Pancreas (tissue), 10 donors: ENCODE measurements around the gene KHNYN. TPM values are rescaled to one million over a fixed set of nuclear protein-coding genes. Genes with fewer than 3 reads are reported as not detected.

Experiments
- ATAC-seq, 4 donors: fragments of 200-7000 bp; cut with Tn5 transposase; one replicate each; pipeline versions ENCODE4 v1.8.0 to v1.9.1; 2020; ENCODE audit warnings: mild to moderate bottlenecking in 4 of 4, moderate library complexity in 4 of 4
- DNase-seq, 6 donors: peaks; one replicate each; pipeline ENCODE4 v3.0.0-alpha.2; 2020
- FAIRE-seq: peaks from 2 replicates; lab custom pipeline; 2012; peaks lifted over from hg19 to GRCh38; lab: Jason Lieb, UNC
- H3K27ac ChIP-seq, 4 donors: fragments of 200-600 bp; sonication (generic); 1 replicate in 3 of 4; 2 replicates in 1 of 4; pipeline versions ENCODE4 v1.5.0 to v1.8.0; 2020
- H3K27me3 ChIP-seq, 4 donors: fragments of 200-600 bp; one replicate each; pipeline ENCODE4 v1.8.0; 2021
- H3K36me3 ChIP-seq, 3 donors: fragments of 200-600 bp; sonication (generic) in 1 of 3; one replicate each; pipeline versions ENCODE4 v1.5.0 to v1.8.0; 2020 to 2021
- H3K4me1 ChIP-seq, 3 donors: fragments of 200-600 bp; one replicate each; pipeline ENCODE4 v1.8.0; 2021
- H3K4me3 ChIP-seq, 4 donors: fragments of 200-600 bp; sonication (generic) in 2 of 4; one replicate each; pipeline versions ENCODE4 v1.5.0 to v1.8.0; 2020 to 2021
- H3K9me3 ChIP-seq, 4 donors: fragments of 200-600 bp; one replicate each; pipeline ENCODE4 v1.8.0; 2021
- WGBS, 2 donors: extraction: QIAGEN DNeasy Blood & Tissue Kit; methylation state at CpG; one replicate each; pipeline ENCODE4 v1.1.7; 2013; 5-methylcytosine and 5-hydroxymethylcytosine counted together
- intact Hi-C, 3 donors: fragments of 100-400 bp; cut with DNase I; formaldehyde crosslinking; loops; one replicate each; pipeline versions ENCODE4 v1.11.1 to v1.14.2; 2022
- polyA plus RNA-seq, 2 donors: library from polyadenylated mRNA; stranded (reverse); fragments of 200-250 nt; gene quantifications; one replicate each; pipeline ENCODE4 v1.2.3, GENCODE V29; 2013
- total RNA-seq, 6 donors: library from RNA; stranded (reverse); fragmentation: NEBNext Ultra II Directional in 4 of 6; extraction: Animal tissue kit (Norgen Biotek cat#: 25700) in 4 of 6; gene quantifications; one replicate each; pipeline versions ENCODE4 v1.2.1 to v1.2.4, GENCODE V29; 2021 to 2023
- TF ChIP-seq, protein P1 (sequence below), 4 donors: fragments of 200-600 bp; sonication (generic) in 3 of 4; IDR thresholded peaks; one replicate each; pipeline versions ENCODE4 v1.5.0 to v1.8.0; 2021; ENCODE audit warnings: antibody characterized with exemption in 4 of 4
- donor health status: healthy with polysubstance abuse.
- donor health status: DM: no; HTN: no; CAD: no; lungs with moderate emphysema.
- donor health status: DM: no; HTN: no; CAD: no.
- donor health status: control.
- donor health status: control.
- donor health status: Bipolar disorder and iron deficiency.
- donor health status: DM: yes; HTN: yes; CAD: no.
- donor health status: DM: no; HTN: no; CAD: no.
- donor health status: DM: no; HTN: no; CAD: no.
- donor health status: DM: yes; HTN: yes; CAD: no.

KHNYN gene
- total and polyA plus RNA-seq, 8 donors: 21.8 to 42.9 (median 26.8) TPM

DNA sequence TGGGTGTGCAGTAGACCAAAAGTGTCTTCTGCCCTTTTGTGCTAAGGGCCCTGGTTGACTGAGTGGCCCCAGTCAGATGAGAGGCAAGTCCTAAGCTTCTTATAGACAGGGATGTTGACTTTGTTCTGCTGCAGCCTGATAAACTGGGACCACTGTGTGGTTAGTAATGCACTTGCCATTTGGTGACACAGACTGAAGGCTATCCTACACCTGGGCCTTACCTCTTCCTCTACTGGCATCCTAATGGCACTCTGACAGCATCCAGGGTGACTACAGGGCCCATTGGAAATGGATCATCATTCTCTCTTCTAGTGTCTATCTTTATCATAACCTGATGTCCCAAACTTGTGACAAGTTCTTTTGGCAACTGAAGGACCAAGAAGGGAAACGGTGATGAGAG lies 9.5 kb downstream of the KHNYN start:
- Histone ChIP-seq H3K4me1 (peaks cover 0 to 22% (median 4%) of the 10 kb centered on the region in 3 donors), H3K4me3 (no peak overlapping the region), H3K36me3 (peaks cover 0 to 32% (median 18%) of the 10 kb centered on the region in 3 donors), H3K9me3 (no peaks in the 10 kb centered on the region), H3K27ac (no peak overlapping the region), H3K27me3 (no peaks in the 10 kb centered on the region)
- no peak for FAIRE-seq
- WGBS, 2 donors: 51 to 57% methylated on average over 1 of the region's 1 CpG
- ATAC-seq: no peak
- TF ChIP-seq, protein P1, sequence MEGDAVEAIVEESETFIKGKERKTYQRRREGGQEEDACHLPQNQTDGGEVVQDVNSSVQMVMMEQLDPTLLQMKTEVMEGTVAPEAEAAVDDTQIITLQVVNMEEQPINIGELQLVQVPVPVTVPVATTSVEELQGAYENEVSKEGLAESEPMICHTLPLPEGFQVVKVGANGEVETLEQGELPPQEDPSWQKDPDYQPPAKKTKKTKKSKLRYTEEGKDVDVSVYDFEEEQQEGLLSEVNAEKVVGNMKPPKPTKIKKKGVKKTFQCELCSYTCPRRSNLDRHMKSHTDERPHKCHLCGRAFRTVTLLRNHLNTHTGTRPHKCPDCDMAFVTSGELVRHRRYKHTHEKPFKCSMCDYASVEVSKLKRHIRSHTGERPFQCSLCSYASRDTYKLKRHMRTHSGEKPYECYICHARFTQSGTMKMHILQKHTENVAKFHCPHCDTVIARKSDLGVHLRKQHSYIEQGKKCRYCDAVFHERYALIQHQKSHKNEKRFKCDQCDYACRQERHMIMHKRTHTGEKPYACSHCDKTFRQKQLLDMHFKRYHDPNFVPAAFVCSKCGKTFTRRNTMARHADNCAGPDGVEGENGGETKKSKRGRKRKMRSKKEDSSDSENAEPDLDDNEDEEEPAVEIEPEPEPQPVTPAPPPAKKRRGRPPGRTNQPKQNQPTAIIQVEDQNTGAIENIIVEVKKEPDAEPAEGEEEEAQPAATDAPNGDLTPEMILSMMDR (IDR thresholded peaks at IDR 0.05): no peak
- intact Hi-C loops: loop anchor here in 1 of 3 donors (10.0 kb wide), 1 partner anchor 104 kb away; the partner anchor contains the start of genes ADCY4 and RIPK3
- no peak for DNase-seq

DNA sequence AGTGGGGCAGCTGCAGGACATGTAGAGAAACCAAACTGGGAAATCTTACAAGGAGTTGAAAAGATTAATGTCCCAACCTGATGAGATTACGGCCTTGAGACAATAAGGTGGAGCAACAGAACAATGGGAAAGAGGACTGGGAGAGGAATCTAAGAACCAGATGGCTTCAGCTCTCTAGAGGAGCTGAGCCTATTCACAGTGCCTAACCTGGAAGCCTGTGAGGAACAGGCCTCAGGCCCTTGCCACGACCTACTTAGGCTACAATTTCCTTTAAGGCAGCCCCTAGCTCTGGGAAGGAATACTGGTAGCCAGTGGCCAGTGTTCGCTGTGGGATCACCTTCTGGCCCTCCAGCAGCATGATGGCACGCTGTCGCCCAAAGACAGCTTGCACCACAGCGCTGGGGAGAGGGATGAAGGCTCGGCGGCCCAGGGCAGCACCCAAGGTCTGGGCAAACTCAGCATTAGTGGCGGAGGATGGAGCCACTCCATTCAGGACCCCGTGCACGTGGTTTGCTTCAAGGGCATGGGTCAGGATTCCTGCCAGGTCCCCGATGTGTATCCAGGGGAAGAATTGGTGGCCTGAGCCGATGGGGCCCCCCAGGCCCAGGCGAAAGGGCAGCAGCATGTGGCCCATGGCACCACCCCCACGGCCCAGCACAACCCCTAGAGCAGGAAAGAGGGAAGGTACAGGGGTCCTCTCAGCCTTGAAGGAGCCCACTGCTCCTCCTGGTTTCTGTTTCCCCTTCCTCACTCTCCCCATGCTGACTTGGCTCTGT lies 10.3 kb downstream of the KHNYN start:
- DNase-seq: peak in 1 of 6 donors; percentile 58
- H3K9me3 ChIP-seq: no peaks in the 10 kb centered on the region
- intact Hi-C loops: loop anchor here in 1 of 3 donors (10.0 kb wide), 1 partner anchor 105 kb away; the partner anchor contains the start of genes ADCY4 and RIPK3
- no peaks in the 10 kb centered on the region for H3K27me3 ChIP-seq
- no peak for FAIRE-seq
- H3K4me3 ChIP-seq: no peak overlapping the region
- WGBS, 2 donors: 52 to 54% methylated on average over 14 to 15 of the region's 15 CpGs
- no peak for ATAC-seq
- TF ChIP-seq, protein P1 (IDR thresholded peaks at IDR 0.05): no peak
- peaks cover 0 to 22% (median 4%) of the 10 kb centered on the region in 3 donors for H3K4me1 ChIP-seq
- H3K36me3 ChIP-seq: peaks cover 0 to 29% (median 18%) of the 10 kb centered on the region in 3 donors
- no peak overlapping the region for H3K27ac ChIP-seq

DNA sequence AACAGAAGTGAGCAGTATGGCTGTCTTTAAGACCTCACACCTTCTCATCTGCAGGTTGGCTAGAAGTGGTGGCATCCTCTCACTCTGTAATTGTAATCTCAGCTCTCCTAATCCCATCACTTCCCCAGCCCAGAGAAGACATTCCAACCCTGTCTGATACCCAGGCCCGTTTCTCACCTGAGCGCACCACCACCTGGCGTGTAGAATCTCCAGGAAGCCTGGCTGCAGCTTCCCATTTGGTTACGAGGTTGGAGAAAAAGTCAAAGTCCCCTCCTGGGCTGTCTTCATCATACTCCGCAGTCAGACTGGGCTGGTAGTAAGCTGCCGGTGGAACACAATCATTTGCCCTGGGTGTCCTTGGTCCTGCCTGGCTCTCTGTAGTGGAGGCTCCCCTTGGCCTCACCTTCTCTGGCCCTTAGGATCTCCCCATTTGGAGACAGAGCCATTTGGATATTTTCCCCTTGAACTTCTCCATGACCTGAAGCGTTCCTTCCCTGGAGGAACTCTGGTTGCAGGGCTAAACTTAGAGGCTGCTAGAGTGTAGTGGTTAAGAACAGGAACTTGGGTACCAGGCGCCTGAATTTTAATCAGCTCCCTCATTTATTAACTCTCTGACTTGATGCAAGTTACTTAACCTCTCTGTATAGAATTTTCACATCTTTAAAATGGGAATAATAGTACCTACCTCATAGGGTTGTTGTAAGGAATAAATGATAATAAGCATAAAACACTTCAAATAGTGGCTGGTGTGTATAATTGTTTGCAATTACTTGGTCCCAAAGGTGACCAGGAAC lies 11.0 kb downstream of the KHNYN start:
- Histone ChIP-seq H3K27ac (no peak overlapping the region), H3K9me3 (no peaks in the 10 kb centered on the region), H3K4me1 (peaks cover 0 to 22% (median 4%) of the 10 kb centered on the region in 3 donors), H3K4me3 (no peak overlapping the region), H3K27me3 (no peaks in the 10 kb centered on the region), H3K36me3 (peaks cover 0 to 29% (median 18%) of the 10 kb centered on the region in 3 donors)
- ATAC-seq: no peak
- intact Hi-C loops: no loop called here
- DNase-seq: no peak
- TF ChIP-seq, protein P1 (IDR thresholded peaks at IDR 0.05): no peak
- no peak for FAIRE-seq
- 70 to 73% methylated on average over 8 of the region's 8 CpGs for WGBS, 2 donors

DNA sequence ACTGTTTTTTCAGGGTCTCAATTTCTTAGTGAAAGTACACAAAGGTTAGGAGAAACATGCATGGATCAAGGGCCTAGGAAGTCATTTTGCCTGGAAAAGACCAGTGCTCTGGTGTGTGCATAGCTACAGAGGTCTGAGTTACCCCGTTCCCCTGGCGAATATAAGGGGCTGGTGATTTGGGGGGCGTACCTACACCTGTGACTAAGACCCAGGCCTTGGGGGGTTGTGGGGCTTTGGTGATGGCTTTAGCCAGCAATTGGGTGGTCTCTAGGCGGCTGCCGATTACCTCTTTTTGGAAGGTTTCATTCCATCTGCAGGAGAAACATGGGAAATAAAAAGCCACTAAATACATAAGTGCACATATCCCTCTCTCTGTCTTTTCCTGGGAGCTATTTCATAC lies 11.7 kb downstream of the KHNYN start:
- intact Hi-C loops: no loop called here
- WGBS, 2 donors: 48 to 60% methylated on average over 5 of the region's 5 CpGs
- Histone ChIP-seq H3K36me3 (peaks cover 0 to 29% (median 14%) of the 10 kb centered on the region in 3 donors), H3K9me3 (no peaks in the 10 kb centered on the region), H3K27ac (peak overlapping the region in 2 of 4 donors; percentile 99), H3K4me3 (peak overlapping the region in 2 of 4 donors; percentile 62 to 69), H3K4me1 (peaks cover 0 to 22% (median 4%) of the 10 kb centered on the region in 3 donors), H3K27me3 (no peaks in the 10 kb centered on the region)
- DNase-seq (peak in 1 of 6 donors; percentile 33), ATAC-seq (no peak), FAIRE-seq (no peak)
- TF ChIP-seq, protein P1 (IDR thresholded peaks at IDR 0.05): no peak
